22Rv1 (cell line): ENCODE data around the gene GDF7.

ENCODE experiments used
- ZFX ChIP-seq: fragments of 450-650 bp; IDR thresholded peaks from 2 replicates; pipeline ENCODE4 v1.6.1; 2017; ENCODE audit warnings: antibody characterized with exemption, borderline replicate concordance
- TF ChIP-seq, protein P1 (sequence below): fragments of 450-650 bp; IDR thresholded peaks from 2 replicates; pipeline ENCODE4 v1.5.1; 2017; ENCODE audit warnings: mild to moderate bottlenecking

DNA sequence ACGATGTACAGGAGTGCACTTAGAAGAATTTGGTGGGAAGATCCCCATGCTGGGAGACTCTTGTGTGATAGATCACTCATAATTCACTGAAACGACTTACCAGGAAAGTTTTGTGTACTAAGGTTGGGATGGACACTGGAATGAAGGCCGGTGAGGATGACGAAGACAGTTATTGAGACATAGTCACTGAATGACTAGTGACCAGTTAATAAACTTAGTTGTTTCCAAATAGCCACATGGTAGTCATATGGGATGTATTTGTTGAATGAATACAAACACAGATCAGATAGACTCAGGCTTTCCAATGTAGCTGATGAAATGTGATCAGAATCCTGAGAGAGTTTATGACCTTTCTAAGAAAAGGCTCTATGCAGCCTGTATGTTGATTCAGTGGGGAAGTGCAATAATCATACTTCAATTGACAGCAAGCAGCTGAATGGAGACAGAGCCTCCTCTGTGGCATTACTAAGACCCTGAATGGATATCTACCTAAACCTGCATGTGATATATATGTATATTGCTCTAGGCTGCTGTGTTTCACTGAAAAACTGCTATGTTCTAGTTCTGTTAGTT is 20.4 kb downstream of the GDF7 start:
- TF ChIP-seq, protein P1, sequence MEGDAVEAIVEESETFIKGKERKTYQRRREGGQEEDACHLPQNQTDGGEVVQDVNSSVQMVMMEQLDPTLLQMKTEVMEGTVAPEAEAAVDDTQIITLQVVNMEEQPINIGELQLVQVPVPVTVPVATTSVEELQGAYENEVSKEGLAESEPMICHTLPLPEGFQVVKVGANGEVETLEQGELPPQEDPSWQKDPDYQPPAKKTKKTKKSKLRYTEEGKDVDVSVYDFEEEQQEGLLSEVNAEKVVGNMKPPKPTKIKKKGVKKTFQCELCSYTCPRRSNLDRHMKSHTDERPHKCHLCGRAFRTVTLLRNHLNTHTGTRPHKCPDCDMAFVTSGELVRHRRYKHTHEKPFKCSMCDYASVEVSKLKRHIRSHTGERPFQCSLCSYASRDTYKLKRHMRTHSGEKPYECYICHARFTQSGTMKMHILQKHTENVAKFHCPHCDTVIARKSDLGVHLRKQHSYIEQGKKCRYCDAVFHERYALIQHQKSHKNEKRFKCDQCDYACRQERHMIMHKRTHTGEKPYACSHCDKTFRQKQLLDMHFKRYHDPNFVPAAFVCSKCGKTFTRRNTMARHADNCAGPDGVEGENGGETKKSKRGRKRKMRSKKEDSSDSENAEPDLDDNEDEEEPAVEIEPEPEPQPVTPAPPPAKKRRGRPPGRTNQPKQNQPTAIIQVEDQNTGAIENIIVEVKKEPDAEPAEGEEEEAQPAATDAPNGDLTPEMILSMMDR = no peak
- no peak for TF ChIP-seq ZFX
